ENCODE results near the gene FYB1. TPM values are rescaled to one million over a fixed set of nuclear protein-coding genes. Genes with fewer than 3 reads are reported as not detected.

FYB1 gene
- total RNA-seq, 1 donor from 2014 or later = 0.31 TPM

- no peaks in the 10 kb centered on the region for H3K9me3 Mint-ChIP-seq (ENCODE audit: unreplicated experiment)
- H3K27ac Mint-ChIP-seq (ENCODE audit: unreplicated experiment) = no peak overlapping the region
- H3K4me3 Mint-ChIP-seq (ENCODE audit: unreplicated experiment) = no peak overlapping the region
- H3K36me3 Mint-ChIP-seq (ENCODE audit: low read depth, unreplicated experiment) = no peaks in the 10 kb centered on the region
- no peak for TF ChIP-seq CTCF (IDR thresholded peaks at IDR 0.05; ENCODE audit: unreplicated experiment)
- H3K27me3 Mint-ChIP-seq (ENCODE audit: unreplicated experiment) = peaks cover 2% of the 10 kb centered on the region
- peaks cover 7% of the 10 kb centered on the region for H3K4me1 Mint-ChIP-seq (ENCODE audit: unreplicated experiment)
- no peak for DNase-seq (ENCODE audit: low spot score)
These were observed 12.6 kb downstream of the FYB1 start for GRCh38 chr5:39206630-39207321.

GRCh38 chr5:39205550-39205949, 13.8 kb downstream of the FYB1 start:
- no peaks in the 10 kb centered on the region for H3K9me3 Mint-ChIP-seq (ENCODE audit: unreplicated experiment)
- DNase-seq (ENCODE audit: low spot score) = no peak
- H3K4me1 Mint-ChIP-seq (ENCODE audit: unreplicated experiment) = peaks cover 14% of the 10 kb centered on the region

GRCh38 chr5:39203951-39204350, 15.4 kb downstream of the FYB1 start:
- H3K27ac Mint-ChIP-seq (ENCODE audit: unreplicated experiment) = no peak overlapping the region

More at GRCh38 chr5:39205550-39205949, 13.8 kb downstream of the FYB1 start:
- no peak overlapping the region for H3K4me3 Mint-ChIP-seq (ENCODE audit: unreplicated experiment)
- no peak for TF ChIP-seq CTCF (IDR thresholded peaks at IDR 0.05; ENCODE audit: unreplicated experiment)
- peaks cover 2% of the 10 kb centered on the region for H3K27me3 Mint-ChIP-seq (ENCODE audit: unreplicated experiment)
- H3K36me3 Mint-ChIP-seq (ENCODE audit: low read depth, unreplicated experiment) = no peaks in the 10 kb centered on the region
- H3K27ac Mint-ChIP-seq (ENCODE audit: unreplicated experiment) = no peak overlapping the region

GRCh38 chr5:39203275-39203922, 16.0 kb downstream of the FYB1 start:
- no peak for TF ChIP-seq CTCF (IDR thresholded peaks at IDR 0.05; ENCODE audit: unreplicated experiment)

More at GRCh38 chr5:39203951-39204350, 15.4 kb downstream of the FYB1 start:
- Mint-ChIP-seq H3K27me3 (ENCODE audit: unreplicated experiment) (peaks cover 2% of the 10 kb centered on the region), H3K9me3 (ENCODE audit: unreplicated experiment) (no peaks in the 10 kb centered on the region), H3K4me3 (ENCODE audit: unreplicated experiment) (no peak overlapping the region), H3K4me1 (ENCODE audit: unreplicated experiment) (peaks cover 14% of the 10 kb centered on the region), H3K36me3 (ENCODE audit: low read depth, unreplicated experiment) (no peaks in the 10 kb centered on the region)
- TF ChIP-seq CTCF (IDR thresholded peaks at IDR 0.05; ENCODE audit: unreplicated experiment) = no peak
- DNase-seq (ENCODE audit: low spot score) = no peak

More at GRCh38 chr5:39203275-39203922, 16.0 kb downstream of the FYB1 start:
- peaks cover 2% of the 10 kb centered on the region for H3K27me3 Mint-ChIP-seq (ENCODE audit: unreplicated experiment)
- DNase-seq (ENCODE audit: low spot score) = no peak
- no peaks in the 10 kb centered on the region for H3K36me3 Mint-ChIP-seq (ENCODE audit: low read depth, unreplicated experiment)
- H3K27ac Mint-ChIP-seq (ENCODE audit: unreplicated experiment) = no peak overlapping the region
- no peaks in the 10 kb centered on the region for H3K9me3 Mint-ChIP-seq (ENCODE audit: unreplicated experiment)
- no peak overlapping the region for H3K4me3 Mint-ChIP-seq (ENCODE audit: unreplicated experiment)
- peaks cover 14% of the 10 kb centered on the region for H3K4me1 Mint-ChIP-seq (ENCODE audit: unreplicated experiment)
